Gastrocnemius medialis (tissue), 4 donors: Measurements from ENCODE around the gene ZBTB6. TPM values are rescaled to one million over a fixed set of nuclear protein-coding genes. Genes with fewer than 3 reads are reported as not detected.
"Not testable (repeated sequence)": the region's sequence is repeated elsewhere in the genome, so short reads cannot be mapped to it uniquely, and the experiment has no call there.

Experiments used
- ATAC-seq, 2 donors: fragments of 150-250 bp; one replicate each; pipeline ENCODE4 v1.9.1; 2016
- DNase-seq, 2 donors: peaks; one replicate each; pipeline ENCODE4 v3.0.0-alpha.2; 2019
- H3K27ac ChIP-seq, 4 donors: fragments of 200-600 bp; sonication (generic); 1 replicate in 1 of 4; 2 replicates in 3 of 4; pipeline ENCODE4 v1.5.1; 2016 to 2018; ENCODE audit warnings: mild to moderate bottlenecking in 2 of 4, moderate library complexity in 1 of 4
- H3K27me3 ChIP-seq, 3 donors: fragments of 200-600 bp; sonication (generic) in 2 of 3; 1 replicate in 1 of 3; 2 replicates in 2 of 3; pipeline versions ENCODE4 v1.5.1 to v1.6.0; 2016 to 2019; ENCODE audit warnings: mild to moderate bottlenecking in 1 of 3, moderate library complexity in 1 of 3
- H3K36me3 ChIP-seq, 2 donors: fragments of 200-600 bp; sonication (generic) in 1 of 2; one replicate each; pipeline ENCODE4 v1.5.1; 2017 to 2018
- H3K4me1 ChIP-seq, 2 donors: fragments of 200-600 bp; sonication (generic) in 1 of 2; one replicate each; pipeline ENCODE4 v1.5.1; 2016 to 2017; ENCODE audit warnings: mild to moderate bottlenecking in 2 of 2
- H3K4me3 ChIP-seq, 4 donors: fragments of 200-600 bp; sonication (generic) in 3 of 4; 1 replicate in 1 of 4; 2 replicates in 3 of 4; pipeline ENCODE4 v1.5.1; 2016 to 2019; ENCODE audit warnings: mild to moderate bottlenecking in 2 of 4
- H3K9me3 ChIP-seq, 3 donors: fragments of 200-600 bp; sonication (generic) in 2 of 3; 1 replicate in 1 of 3; 2 replicates in 2 of 3; pipeline ENCODE4 v1.5.1; 2016 to 2019
- POLR2A ChIP-seq, 2 donors: fragments of 450-650 bp; IDR thresholded peaks; one replicate each; pipeline ENCODE4 v1.6.1; 2017; ENCODE audit warnings: antibody characterized with exemption in 2 of 2, mild to moderate bottlenecking in 2 of 2, moderate library complexity in 2 of 2
- in situ Hi-C, 4 donors: fragments of 200-750 bp; cut with MboI; loops; one replicate each; pipeline versions ENCODE4 v1.15.0 to v1.8.0; 2017; ENCODE audit warnings: low sequenced_read_pairs in 4 of 4
- intact Hi-C: fragments of 100-400 bp; cut with DNase I; formaldehyde crosslinking; loops from one replicate; pipeline ENCODE4 v1.15.1; 2023; ENCODE audit warnings: low total_unique reads
- total RNA-seq, 4 donors: library from RNA; depleted of rRNA; stranded (reverse); fragments of >200 nt; gene quantifications; one replicate each; pipeline versions ENCODE4 v1.1.0 to v1.2.3, GENCODE V29; 2016
- TF ChIP-seq, protein P1 (sequence below), 5 experiments: fragments of 450-650 bp in 3 of 5; fragments of 200-600 bp in 2 of 5; sonication (generic) in 2 of 5; IDR thresholded peaks in 4 of 5; conservative IDR thresholded peaks in 1 of 5; 1 replicate in 4 of 5; 2 replicates in 1 of 5; pipeline ENCODE4 v1.5.1; 2016 to 2019; ENCODE audit warnings: antibody characterized with exemption in 5 of 5, mild to moderate bottlenecking in 3 of 5, moderate library complexity in 3 of 5

Gene ZBTB6
- total RNA-seq, 4 donors from 2014 or later = 4.5 to 12.0 (median 7.8) TPM

DNA sequence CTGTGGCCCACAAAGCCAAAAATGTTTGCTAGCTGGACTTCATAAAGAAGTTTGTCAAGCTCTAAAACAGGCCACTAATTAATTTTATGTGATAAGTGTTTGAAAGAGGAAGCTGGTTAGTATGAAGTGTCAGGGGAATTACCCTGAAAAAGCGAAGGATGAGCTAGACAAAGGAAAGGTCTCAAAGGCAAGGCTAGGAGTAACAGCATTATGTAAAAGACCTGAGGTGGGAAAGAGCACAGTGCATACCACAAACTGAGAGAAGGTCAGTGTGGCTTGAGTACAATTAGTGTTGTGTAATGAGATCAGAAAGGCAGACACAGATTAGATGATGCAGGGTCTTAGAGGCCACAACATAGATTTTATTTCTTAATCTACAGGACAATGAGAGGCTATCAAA, 37.6 kb downstream of the ZBTB6 start:
- no peak overlapping the region for H3K27ac ChIP-seq
- H3K4me1 ChIP-seq = no peaks in the 10 kb centered on the region
- TF ChIP-seq, protein P1, sequence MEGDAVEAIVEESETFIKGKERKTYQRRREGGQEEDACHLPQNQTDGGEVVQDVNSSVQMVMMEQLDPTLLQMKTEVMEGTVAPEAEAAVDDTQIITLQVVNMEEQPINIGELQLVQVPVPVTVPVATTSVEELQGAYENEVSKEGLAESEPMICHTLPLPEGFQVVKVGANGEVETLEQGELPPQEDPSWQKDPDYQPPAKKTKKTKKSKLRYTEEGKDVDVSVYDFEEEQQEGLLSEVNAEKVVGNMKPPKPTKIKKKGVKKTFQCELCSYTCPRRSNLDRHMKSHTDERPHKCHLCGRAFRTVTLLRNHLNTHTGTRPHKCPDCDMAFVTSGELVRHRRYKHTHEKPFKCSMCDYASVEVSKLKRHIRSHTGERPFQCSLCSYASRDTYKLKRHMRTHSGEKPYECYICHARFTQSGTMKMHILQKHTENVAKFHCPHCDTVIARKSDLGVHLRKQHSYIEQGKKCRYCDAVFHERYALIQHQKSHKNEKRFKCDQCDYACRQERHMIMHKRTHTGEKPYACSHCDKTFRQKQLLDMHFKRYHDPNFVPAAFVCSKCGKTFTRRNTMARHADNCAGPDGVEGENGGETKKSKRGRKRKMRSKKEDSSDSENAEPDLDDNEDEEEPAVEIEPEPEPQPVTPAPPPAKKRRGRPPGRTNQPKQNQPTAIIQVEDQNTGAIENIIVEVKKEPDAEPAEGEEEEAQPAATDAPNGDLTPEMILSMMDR (IDR thresholded peaks at IDR 0.05 in 4 of 5, conservative IDR thresholded peaks at IDR 0.05 in 1 of 5) = no peak
- no peak for TF ChIP-seq POLR2A (IDR thresholded peaks at IDR 0.05)
- no peak for DNase-seq
- intact Hi-C loops = no loop called here
- H3K9me3 ChIP-seq = no peaks in the 10 kb centered on the region
- no peak for ATAC-seq
- H3K36me3 ChIP-seq = peaks cover 0 to 81% of the 10 kb centered on the region in 2 donors
- H3K4me3 ChIP-seq = no peak overlapping the region
- in situ Hi-C loops = no loop called here
- H3K27me3 ChIP-seq = no peaks in the 10 kb centered on the region

DNA sequence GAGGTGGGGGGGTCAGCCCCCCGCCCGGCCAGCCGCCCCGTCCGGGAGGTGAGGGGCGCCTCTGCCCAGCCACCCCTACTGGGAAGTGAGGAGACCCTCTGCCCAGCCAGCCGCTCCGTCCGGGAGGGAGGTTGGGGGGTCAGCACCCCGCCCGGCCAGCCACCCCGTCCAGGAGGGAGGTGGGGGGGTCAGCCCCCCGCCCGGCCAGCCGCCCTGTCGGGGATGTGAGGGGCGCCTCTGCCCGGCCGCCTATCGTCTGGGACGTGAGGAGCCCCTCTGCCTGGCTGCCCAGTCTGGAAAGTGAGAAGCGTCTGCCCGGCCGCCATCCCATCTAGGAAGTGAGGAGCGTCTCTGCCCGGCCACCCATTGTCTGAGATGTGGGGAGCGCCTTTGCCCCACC, 45.8 kb downstream of the ZBTB6 start:
- H3K4me3 ChIP-seq, H3K27ac ChIP-seq, H3K9me3 ChIP-seq, H3K36me3 ChIP-seq, H3K27me3 ChIP-seq, ATAC-seq, H3K4me1 ChIP-seq, in situ Hi-C loops, DNase-seq, intact Hi-C loops: not testable (repeated sequence)

DNA sequence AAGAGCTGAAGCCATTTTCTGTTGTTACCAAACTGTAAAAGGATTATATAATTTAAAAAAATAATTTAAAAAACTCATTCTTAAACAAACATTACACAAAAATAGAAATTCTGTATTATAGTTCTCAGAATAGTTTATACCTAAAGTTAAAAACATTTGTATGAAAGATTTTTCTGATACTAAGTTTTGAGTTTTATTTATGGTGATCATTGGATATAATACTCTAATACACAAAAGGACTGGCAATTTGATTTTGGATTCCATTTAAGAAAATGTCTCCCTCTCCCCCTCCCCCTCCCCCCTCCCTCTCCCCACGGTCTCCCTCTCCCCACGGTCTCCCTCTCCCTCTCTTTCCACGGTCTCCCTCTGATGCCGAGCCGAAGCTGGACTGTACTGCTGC, 47.0 kb downstream of the ZBTB6 start:
- Histone ChIP-seq H3K4me1 (no peaks in the 10 kb centered on the region), H3K9me3 (no peaks in the 10 kb centered on the region), H3K36me3 (peaks cover 0 to 4% of the 10 kb centered on the region in 2 donors), H3K27me3 (no peaks in the 10 kb centered on the region), H3K4me3 (no peak overlapping the region), H3K27ac (peak overlapping the region in 2 of 4 donors; percentile 32 to 42)
- TF ChIP-seq POLR2A (IDR thresholded peaks at IDR 0.05) = no peak
- TF ChIP-seq, protein P1 (IDR thresholded peaks at IDR 0.05 in 4 of 5, conservative IDR thresholded peaks at IDR 0.05 in 1 of 5) = no peak
- no peak for ATAC-seq
- intact Hi-C loops = no loop called here
- DNase-seq = no peak
- in situ Hi-C loops = no loop called here

DNA sequence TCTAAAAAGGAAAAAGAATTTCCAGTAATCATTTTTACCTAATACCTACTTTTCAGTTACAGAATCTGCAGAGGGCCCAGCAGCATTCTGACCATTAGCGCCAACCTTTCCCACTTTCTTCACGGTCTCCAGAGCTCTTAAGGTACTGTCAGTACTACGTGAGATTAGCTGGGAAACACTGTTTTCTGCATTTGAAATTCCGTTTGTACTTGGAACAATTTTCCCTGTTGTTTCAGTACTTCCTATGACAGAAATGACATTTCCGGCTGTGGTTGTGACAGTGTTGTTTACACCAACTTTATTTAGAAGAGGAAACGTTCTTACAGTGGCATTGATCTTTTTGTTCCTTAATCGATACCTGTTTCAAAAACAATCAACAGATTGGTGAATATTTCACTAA, 47.8 kb downstream of the ZBTB6 start:
- H3K4me3 ChIP-seq = no peak overlapping the region
- in situ Hi-C loops = no loop called here

DNA sequence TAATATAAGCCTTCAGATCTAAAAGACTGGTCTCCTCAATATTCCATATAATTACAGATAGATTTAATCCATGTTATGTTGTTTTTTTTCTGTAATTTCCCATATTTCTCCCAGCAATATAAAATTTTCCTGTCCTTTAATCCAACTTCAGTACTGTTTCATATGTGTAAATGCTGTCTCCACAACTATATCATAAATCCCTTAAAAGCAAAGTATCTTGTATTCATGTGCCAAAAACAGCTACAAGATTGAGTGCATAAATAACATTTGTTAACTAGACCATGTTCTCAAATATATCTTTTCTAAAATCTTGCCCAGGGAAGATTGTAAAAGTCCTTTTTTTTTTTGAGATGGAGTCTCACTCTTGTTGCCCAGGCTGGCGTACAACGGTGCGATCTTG, 49.7 kb downstream of the ZBTB6 start:
- TF ChIP-seq POLR2A (IDR thresholded peaks at IDR 0.05) = no peak
- TF ChIP-seq, protein P1 (IDR thresholded peaks at IDR 0.05 in 4 of 5, conservative IDR thresholded peaks at IDR 0.05 in 1 of 5) = no peak
- H3K36me3 ChIP-seq = peaks cover 0 to 16% of the 10 kb centered on the region in 2 donors

More for the DNA sequence above, 47.8 kb downstream of the ZBTB6 start:
- no peak for ATAC-seq
- no peaks in the 10 kb centered on the region for H3K27me3 ChIP-seq
- H3K36me3 ChIP-seq = peaks cover 0 to 4% of the 10 kb centered on the region in 2 donors
- H3K27ac ChIP-seq = peak overlapping the region in 2 of 4 donors; percentile 32 to 42
- no peak for DNase-seq
- intact Hi-C loops = no loop called here
- no peak for TF ChIP-seq POLR2A (IDR thresholded peaks at IDR 0.05)
- TF ChIP-seq, protein P1 (IDR thresholded peaks at IDR 0.05 in 4 of 5, conservative IDR thresholded peaks at IDR 0.05 in 1 of 5) = no peak
- H3K9me3 ChIP-seq = no peaks in the 10 kb centered on the region
- no peaks in the 10 kb centered on the region for H3K4me1 ChIP-seq

More for the DNA sequence above, 49.7 kb downstream of the ZBTB6 start:
- Histone ChIP-seq H3K27ac (no peak overlapping the region), H3K9me3 (no peaks in the 10 kb centered on the region), H3K4me3 (no peak overlapping the region), H3K4me1 (no peaks in the 10 kb centered on the region), H3K27me3 (no peaks in the 10 kb centered on the region)
- in situ Hi-C loops = no loop called here
- ATAC-seq = no peak
- intact Hi-C loops = no loop called here
- no peak for DNase-seq
